ENCODE data around the gene GCN1.

GRCh38 chr12:120139958-120140357 is 54.6 kb downstream of the GCN1 start:
- no peak for TF ChIP-seq CTCF (IDR thresholded peaks at IDR 0.05)
- no peak for TF ChIP-seq POLR2A (IDR thresholded peaks at IDR 0.05)
